ENCODE measurements around the gene GABRR3. TPM values are rescaled to one million over a fixed set of nuclear protein-coding genes. Genes with fewer than 3 reads are reported as not detected.

The GABRR3 gene
- total RNA-seq, 1 donor from 2014 or later = not detected

DNA sequence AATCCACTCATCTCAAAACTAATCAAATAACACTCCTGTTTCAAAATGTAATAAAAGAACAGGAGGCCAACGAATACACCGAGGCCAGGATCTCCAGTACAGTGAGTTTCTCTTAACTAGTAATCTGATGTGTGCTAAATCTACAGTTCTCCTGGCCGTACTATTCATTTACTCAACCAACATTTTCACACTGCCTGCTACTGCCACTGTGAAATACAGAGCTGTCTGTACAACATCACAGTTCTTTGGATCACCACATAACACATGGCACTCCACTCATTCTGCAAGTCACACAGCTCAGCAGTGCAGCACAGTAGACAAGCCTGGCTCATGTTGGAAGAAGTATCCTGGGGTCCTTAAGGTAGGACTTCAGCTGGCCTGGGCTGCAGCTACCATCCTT is 84.8 kb downstream of the GABRR3 start:
- intact Hi-C loops (cut with DNase I) = no loop called here
- Histone ChIP-seq H3K27ac (no peak overlapping the region), H3K36me3 (peaks cover 0 to 50% of the 10 kb centered on the region in 2 donors)

DNA sequence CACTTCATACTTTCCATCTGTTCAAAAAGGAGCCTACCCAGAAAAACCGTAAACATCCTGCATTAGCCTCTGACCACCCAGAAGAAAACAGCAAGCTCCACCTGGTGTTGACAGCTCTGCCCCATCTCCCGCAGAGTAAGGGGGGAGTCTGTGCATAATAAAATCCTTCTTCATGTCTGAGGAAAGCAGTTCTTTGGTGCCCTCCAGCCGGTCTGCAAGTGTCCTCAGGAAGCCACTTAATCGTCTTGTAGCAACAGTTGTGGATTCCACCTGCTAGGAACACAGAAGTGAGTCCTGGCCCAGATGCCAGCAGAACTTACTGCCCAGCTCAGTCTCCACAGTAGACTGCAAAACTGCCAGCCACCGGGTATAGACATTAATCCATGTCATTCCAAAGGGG is 85.4 kb downstream of the GABRR3 start:
- no peak for DNase-seq (ENCODE audit: extremely low spot score in 2 of 2)
- peaks cover 0 to 56% of the 10 kb centered on the region in 2 donors for H3K36me3 ChIP-seq
- no peaks in the 10 kb centered on the region for H3K9me3 ChIP-seq

More for the DNA sequence above, 84.8 kb downstream of the GABRR3 start:
- Histone ChIP-seq H3K4me3 (no peak overlapping the region), H3K4me1 (no peaks in the 10 kb centered on the region), H3K27me3 (no peaks in the 10 kb centered on the region), H3K9me3 (no peaks in the 10 kb centered on the region)
- TF ChIP-seq, protein P1, sequence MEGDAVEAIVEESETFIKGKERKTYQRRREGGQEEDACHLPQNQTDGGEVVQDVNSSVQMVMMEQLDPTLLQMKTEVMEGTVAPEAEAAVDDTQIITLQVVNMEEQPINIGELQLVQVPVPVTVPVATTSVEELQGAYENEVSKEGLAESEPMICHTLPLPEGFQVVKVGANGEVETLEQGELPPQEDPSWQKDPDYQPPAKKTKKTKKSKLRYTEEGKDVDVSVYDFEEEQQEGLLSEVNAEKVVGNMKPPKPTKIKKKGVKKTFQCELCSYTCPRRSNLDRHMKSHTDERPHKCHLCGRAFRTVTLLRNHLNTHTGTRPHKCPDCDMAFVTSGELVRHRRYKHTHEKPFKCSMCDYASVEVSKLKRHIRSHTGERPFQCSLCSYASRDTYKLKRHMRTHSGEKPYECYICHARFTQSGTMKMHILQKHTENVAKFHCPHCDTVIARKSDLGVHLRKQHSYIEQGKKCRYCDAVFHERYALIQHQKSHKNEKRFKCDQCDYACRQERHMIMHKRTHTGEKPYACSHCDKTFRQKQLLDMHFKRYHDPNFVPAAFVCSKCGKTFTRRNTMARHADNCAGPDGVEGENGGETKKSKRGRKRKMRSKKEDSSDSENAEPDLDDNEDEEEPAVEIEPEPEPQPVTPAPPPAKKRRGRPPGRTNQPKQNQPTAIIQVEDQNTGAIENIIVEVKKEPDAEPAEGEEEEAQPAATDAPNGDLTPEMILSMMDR (IDR thresholded peaks at IDR 0.05) = no peak
- TF ChIP-seq POLR2AphosphoS5 (IDR thresholded peaks at IDR 0.05; ENCODE audit: insufficient read depth in 1 of 2, low read depth in 1 of 2) (no peak), POLR2A (IDR thresholded peaks at IDR 0.05) (no peak)
- DNase-seq (ENCODE audit: extremely low spot score in 2 of 2) = no peak

DNA sequence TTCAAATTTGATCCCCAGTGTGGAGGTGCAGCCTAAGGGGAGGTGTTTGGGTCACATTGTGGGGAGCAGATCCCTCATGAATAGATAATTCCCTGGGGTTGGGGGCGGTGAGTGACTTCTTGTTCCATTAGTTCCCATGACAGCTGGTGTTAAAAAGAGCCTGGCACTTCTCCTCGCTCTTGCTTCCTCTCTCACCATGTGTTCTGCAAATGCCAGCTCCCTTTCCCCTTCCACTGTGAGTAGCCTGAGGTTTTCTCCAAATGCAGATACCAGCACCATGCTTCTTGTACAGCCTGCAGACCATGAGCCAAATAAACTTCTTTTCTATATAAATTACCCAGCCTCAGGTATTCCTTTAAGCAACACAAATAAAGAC is 86.0 kb downstream of the GABRR3 start:
- TF ChIP-seq POLR2AphosphoS5 (IDR thresholded peaks at IDR 0.05; ENCODE audit: insufficient read depth in 1 of 2, low read depth in 1 of 2) = no peak
- TF ChIP-seq, protein P1 (IDR thresholded peaks at IDR 0.05) = no peak
- no peak for TF ChIP-seq POLR2A (IDR thresholded peaks at IDR 0.05)
- Histone ChIP-seq H3K27ac (no peak overlapping the region), H3K9me3 (no peaks in the 10 kb centered on the region), H3K4me1 (no peaks in the 10 kb centered on the region), H3K36me3 (peaks cover 0 to 53% of the 10 kb centered on the region in 2 donors), H3K4me3 (no peak overlapping the region), H3K27me3 (no peaks in the 10 kb centered on the region)
- no peak for DNase-seq (ENCODE audit: extremely low spot score in 2 of 2)
- intact Hi-C loops (cut with DNase I) = no loop called here

More for the DNA sequence above, 85.4 kb downstream of the GABRR3 start:
- intact Hi-C loops (cut with DNase I) = no loop called here
- Histone ChIP-seq H3K27me3 (no peaks in the 10 kb centered on the region), H3K4me3 (no peak overlapping the region), H3K27ac (no peak overlapping the region), H3K4me1 (no peaks in the 10 kb centered on the region)
- no peak for TF ChIP-seq POLR2A (IDR thresholded peaks at IDR 0.05)
- TF ChIP-seq, protein P1 (IDR thresholded peaks at IDR 0.05) = no peak
- no peak for TF ChIP-seq POLR2AphosphoS5 (IDR thresholded peaks at IDR 0.05; ENCODE audit: insufficient read depth in 1 of 2, low read depth in 1 of 2)

DNA sequence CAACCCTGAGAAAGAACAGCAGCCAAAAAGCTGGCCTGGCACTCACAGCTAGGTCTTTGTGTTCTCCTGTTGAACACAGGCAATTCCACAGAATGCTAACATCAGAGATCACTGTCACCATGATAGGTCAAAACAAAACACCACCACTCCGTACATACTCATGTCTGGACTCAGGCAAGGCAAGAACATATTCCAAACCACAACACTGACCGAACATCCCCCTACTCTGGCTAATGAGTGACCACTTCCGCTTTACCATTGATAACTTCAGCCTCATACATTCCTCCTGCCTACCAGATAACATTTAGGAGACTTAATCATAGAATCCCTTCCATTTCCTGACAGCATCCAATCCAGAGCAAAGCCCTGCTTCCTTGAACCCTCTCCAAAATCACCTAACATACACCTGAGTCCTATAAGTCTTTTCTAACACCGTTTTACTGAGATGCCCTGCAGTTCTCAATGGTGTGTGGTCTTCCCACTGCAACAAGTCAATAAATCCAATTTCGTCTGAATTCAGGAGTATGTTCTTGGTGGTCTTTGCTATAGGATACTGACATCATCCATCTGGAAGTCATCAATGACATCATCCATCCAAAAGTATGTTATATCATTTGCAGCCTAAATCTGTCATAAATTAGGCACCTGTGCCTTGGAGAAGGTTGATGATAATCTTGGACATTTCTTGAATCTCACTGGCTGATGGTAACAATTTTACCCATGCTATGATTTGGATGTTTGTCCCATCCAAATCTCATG is 86.6 kb downstream of the GABRR3 start:
- TF ChIP-seq, protein P1 (IDR thresholded peaks at IDR 0.05) = no peak
- no peak for TF ChIP-seq POLR2A (IDR thresholded peaks at IDR 0.05)
- TF ChIP-seq POLR2AphosphoS5 (IDR thresholded peaks at IDR 0.05; ENCODE audit: insufficient read depth in 1 of 2, low read depth in 1 of 2) = no peak
- H3K27ac ChIP-seq = no peak overlapping the region
- no peak for DNase-seq (ENCODE audit: extremely low spot score in 2 of 2)
- H3K27me3 ChIP-seq = no peaks in the 10 kb centered on the region
- no peaks in the 10 kb centered on the region for H3K4me1 ChIP-seq
- H3K4me3 ChIP-seq = no peak overlapping the region
- peaks cover 0 to 50% of the 10 kb centered on the region in 2 donors for H3K36me3 ChIP-seq
- intact Hi-C loops (cut with DNase I) = no loop called here
- H3K9me3 ChIP-seq = no peaks in the 10 kb centered on the region
